ENCODE data around the gene NCR2.
A peak's percentile ranks its signal among the peaks of the same experiment; 100 is the strongest.

Gene NCR2, protein sequence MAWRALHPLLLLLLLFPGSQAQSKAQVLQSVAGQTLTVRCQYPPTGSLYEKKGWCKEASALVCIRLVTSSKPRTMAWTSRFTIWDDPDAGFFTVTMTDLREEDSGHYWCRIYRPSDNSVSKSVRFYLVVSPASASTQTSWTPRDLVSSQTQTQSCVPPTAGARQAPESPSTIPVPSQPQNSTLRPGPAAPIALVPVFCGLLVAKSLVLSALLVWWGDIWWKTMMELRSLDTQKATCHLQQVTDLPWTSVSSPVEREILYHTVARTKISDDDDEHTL

GRCh38 chr6:41335296-41335695, at the start of gene NCR2:
TSS of gene NCR2 (plus strand) at chr6:41335608. CDS start at chr6:41335877, 269 bp downstream.
- no peak for DNase-seq (ENCODE audit: low read depth, low spot score)
- no peak for TF ChIP-seq CTCF (IDR thresholded peaks at IDR 0.05; ENCODE audit: low read depth, low read length)
- in situ Hi-C loops (cut with HindIII; ENCODE audit: low sequenced_read_pairs) = no loop called here
- H3K4me3 ChIP-seq (ENCODE audit: low read depth, low read length) = no peak within 1 kb of the TSS

DNA sequence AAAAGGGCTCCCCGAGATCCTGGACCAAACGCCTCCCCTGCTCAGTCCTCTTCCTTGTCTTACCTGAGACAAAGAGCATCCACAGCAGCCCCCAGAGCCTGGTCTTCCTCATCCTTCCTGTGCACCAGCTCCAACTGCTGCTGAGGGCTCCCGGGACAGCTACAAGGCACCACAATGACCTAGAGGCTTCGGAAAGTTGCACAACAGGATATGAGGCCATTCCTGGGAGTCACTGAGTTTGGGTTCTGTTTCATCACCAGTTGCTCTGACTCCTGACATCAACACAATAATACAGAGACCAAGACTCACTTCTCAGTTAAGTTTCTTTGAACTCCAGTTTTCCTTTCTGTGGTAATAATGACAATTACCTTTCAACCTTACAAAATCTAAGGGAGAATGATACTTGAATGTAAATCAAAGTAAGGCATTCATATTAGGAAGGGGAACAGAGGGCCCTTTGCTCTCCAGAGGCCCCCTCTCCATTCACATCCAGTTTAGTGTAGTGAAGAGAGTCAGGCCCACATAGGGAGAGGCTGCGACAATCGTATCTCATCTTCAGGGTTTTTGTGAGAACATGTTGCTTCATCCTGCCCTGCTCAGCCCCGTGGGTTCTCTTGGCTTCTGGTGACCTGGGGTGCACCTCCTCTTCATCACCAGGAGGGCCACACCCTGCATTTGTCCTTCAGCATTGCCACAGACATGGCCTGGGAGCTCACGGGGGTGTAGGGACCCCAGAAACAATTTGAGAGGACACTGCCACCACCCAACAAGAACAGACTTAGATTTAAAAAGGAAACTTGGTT, 48.7 kb upstream of the NCR2 start, which contains the start of gene TREM1:
TSS of gene TREM1 (minus strand) at position 139 of the 803 bp plus-strand sequence. CDS start at position 112, 27 bp downstream.
- DNase-seq (ENCODE audit: low read depth, low spot score) = peak; percentile 5
- in situ Hi-C loops (cut with HindIII; ENCODE audit: low sequenced_read_pairs) = no loop called here
- no peak within 1 kb of the TSS for H3K4me3 ChIP-seq (ENCODE audit: low read depth, low read length)
- TF ChIP-seq CTCF (IDR thresholded peaks at IDR 0.05; ENCODE audit: low read depth, low read length) = no peak

DNA sequence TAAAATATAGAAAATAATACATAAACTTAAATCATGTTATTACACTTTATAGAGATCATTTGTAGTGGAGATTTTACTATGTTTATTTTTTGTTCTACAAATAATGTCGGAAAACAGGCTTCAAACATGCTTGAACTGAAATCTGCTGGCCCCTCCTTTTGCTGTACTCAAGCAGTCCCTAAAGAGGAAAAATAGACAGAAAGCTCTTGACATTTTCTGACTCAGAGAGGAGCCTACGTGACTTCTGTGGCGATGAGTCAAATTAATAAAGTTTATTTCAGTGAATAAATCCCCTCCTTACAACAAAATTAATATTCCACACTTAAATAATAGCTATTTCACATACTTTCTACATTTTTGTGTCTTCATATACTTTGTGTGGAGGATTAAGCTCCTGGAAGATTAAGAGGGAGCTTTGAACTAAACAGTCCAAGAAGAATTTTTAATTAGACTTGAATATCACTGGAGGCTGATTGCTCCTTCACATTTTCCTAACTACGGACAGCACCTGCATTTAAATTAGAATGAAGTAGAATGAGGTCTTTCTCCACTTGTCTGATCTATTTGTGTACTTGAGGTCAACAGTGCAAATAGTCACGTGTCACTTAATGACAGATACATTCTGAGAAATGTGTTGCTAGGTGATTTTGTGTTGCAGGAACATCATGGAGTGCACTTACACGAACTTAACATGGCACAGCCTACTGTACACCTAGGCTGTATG, 47.2 kb upstream of the NCR2 start:
- no peak overlapping the region for H3K4me3 ChIP-seq (ENCODE audit: low read depth, low read length)
- no peak for DNase-seq (ENCODE audit: low read depth, low spot score)
- in situ Hi-C loops (cut with HindIII; ENCODE audit: low sequenced_read_pairs) = no loop called here
- no peak for TF ChIP-seq CTCF (IDR thresholded peaks at IDR 0.05; ENCODE audit: low read depth, low read length)

GRCh38 chr6:41288754-41289129, 46.7 kb upstream of the NCR2 start:
- DNase-seq (ENCODE audit: low read depth, low spot score) = no peak
- in situ Hi-C loops (cut with HindIII; ENCODE audit: low sequenced_read_pairs) = no loop called here
- TF ChIP-seq CTCF (IDR thresholded peaks at IDR 0.05; ENCODE audit: low read depth, low read length) = no peak
- no peak overlapping the region for H3K4me3 ChIP-seq (ENCODE audit: low read depth, low read length)

DNA sequence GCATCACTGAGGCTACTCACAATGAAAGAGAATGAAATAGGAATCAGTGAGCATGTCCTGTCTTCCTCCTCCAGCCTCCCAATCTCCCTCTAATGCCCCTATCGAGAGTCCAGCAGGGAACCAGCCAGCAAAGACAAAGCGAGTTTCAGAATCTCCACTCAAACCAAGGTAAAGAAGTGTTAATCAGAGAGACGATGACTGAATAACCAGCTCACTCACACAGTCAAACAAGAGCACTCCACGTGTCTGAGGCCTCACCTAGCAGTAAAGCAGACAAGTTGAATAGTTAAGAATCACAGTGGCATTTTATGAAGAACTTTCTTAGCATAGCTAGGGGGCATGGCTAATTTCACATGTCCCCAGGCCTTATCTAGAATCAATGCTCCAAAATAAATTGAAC, 45.6 kb upstream of the NCR2 start:
- in situ Hi-C loops (cut with HindIII; ENCODE audit: low sequenced_read_pairs) = no loop called here

More for the DNA sequence above, 45.6 kb upstream of the NCR2 start:
- no peak for DNase-seq (ENCODE audit: low read depth, low spot score)
- TF ChIP-seq CTCF (IDR thresholded peaks at IDR 0.05; ENCODE audit: low read depth, low read length) = no peak
- no peak overlapping the region for H3K4me3 ChIP-seq (ENCODE audit: low read depth, low read length)
